ENCODE results near the gene C17orf107. TPM values are rescaled to one million over a fixed set of nuclear protein-coding genes. Genes with fewer than 3 reads are reported as not detected.
A peak's percentile ranks its signal among the peaks of the same experiment; 100 is the strongest.

C17orf107 gene
- total RNA-seq, 1 experiment from 2014 or later, result 1.7 TPM

DNA sequence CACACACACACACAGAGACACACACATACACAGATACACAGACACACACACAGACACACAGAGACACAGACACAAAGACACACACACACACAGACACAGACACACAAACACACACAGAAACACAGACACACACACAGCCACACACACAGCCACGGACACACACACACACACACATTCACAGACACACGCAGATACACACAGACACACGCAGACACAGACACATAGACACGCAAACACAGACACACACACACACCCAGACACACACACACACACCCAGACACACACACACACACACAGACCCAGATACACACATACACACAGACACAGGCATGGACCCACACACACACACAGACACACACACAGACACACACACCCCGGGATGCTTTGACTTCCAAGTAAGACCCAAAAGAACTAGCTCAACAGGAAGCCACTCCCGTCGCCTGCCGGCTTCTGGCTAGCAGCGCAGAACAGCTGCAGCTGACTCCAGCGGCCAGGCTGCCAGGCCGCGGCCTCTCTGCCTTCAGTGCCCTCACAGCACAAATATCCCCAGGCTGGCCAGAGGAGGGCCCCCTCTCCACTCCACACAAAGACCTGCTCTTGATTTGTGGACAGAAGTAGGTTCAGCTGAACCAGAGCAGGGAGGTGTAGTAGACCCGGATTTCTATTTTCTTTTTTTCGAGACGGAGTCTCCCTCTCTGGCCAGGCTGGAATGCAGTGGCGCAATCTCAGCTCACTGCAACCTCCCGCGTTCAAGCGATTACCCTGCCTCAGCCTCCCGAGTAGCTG, 9.6 kb downstream of the C17orf107 start:
- POLR2A ChIA-PET, result interaction anchor here (0.8 to 1.7 kb wide), 5 partner anchors 31 to 119 kb away, joined by 3 to 6 read pairs (median 4); partner anchors contain the start of genes CAMTA2, RNF167 and SPAG7
- TF ChIP-seq RAD21 (IDR thresholded peaks at IDR 0.05; ENCODE audit: low read depth) (peak; percentile 96), CEBPB (IDR thresholded peaks at IDR 0.05; ENCODE audit: low read depth) (no peak), TCF7L2 (IDR thresholded peaks at IDR 0.05; ENCODE audit: borderline replicate concordance, extremely low read depth, insufficient read depth, insufficient read length) (peak; percentile 41), YY1 (IDR thresholded peaks at IDR 0.05; ENCODE audit: extremely low read depth, insufficient replicate concordance, low read depth, low read length) (peak; percentile 54), CBX3 (IDR thresholded peaks at IDR 0.05; ENCODE audit: low read depth) (no peak), CTCF (IDR thresholded peaks at IDR 0.05 in 2 of 3, conservative IDR thresholded peaks at IDR 0.05 in 1 of 3; ENCODE audit: borderline replicate concordance in 1 of 3, insufficient read depth in 1 of 3, low read depth in 2 of 3, low read length in 2 of 3) (peak; percentile 77 to 90 (median 88))

More for the DNA sequence above, 9.6 kb downstream of the C17orf107 start:
- H3K27ac ChIP-seq (ENCODE audit: low read depth, low read length), result no peak overlapping the region; the same call in 1 of the 2 replicates
- peak overlapping the region; percentile 46 for H3K4me2 ChIP-seq (ENCODE audit: low read length)
- DNase-seq (ENCODE audit: low read depth, low spot score) (peak; percentile 75), ATAC-seq (peak; percentile 98)
- H3K4me3 ChIP-seq (replicated peaks in 1 of 2; ENCODE audit: low read depth in 1 of 2, low read length in 2 of 2), result no peak overlapping the region
- no peak overlapping the region for H3K9ac ChIP-seq (ENCODE audit: low read length)
- no peaks in the 10 kb centered on the region for H3K27me3 ChIP-seq (ENCODE audit: insufficient read depth, low read length)
- no peaks in the 10 kb centered on the region for H3K9me3 ChIP-seq (ENCODE audit: control insufficient read depth in 1 of 2, insufficient read depth in 1 of 2, low read depth in 1 of 2, low read length in 2 of 2)
- no TSS peak for BruUV-seq (replicated peaks)
- H3K36me3 ChIP-seq (ENCODE audit: control insufficient read depth in 1 of 2, insufficient read depth in 2 of 2, low read length in 2 of 2), result no peaks in the 10 kb centered on the region
- ChIA-PET CTCF (interaction anchor here (0.6 to 3.0 kb wide), 12 partner anchors 8 to 177 kb away, joined by 3 to 15 read pairs (median 4); partner anchors contain the start of genes MED11, RNF167, SLC25A11 and SPAG7), RAD21 (ENCODE audit: low non-redundant PET in 1 of 2, low total read pairs in 2 of 2, uncharacterized antibody in 2 of 2, unreplicated experiment in 2 of 2) (interaction anchor here (1.2 to 1.8 kb wide), 4 partner anchors 31 to 155 kb away, joined by 3 to 9 read pairs (median 8); partner anchors contain the start of genes RNF167 (in 1 of the 2), SLC25A11 (in 1 of the 2) and SPAG7 (in 1 of the 2))
- no peak overlapping the region for H2AFZ ChIP-seq (ENCODE audit: low read depth, low read length, poor library complexity, severe bottlenecking)
- H3K79me2 ChIP-seq (ENCODE audit: insufficient read depth, low read length), result no peaks in the 10 kb centered on the region
- peaks cover 5 to 18% of the 10 kb centered on the region in 2 experiments for H3K4me1 ChIP-seq (ENCODE audit: control insufficient read depth in 1 of 2, insufficient read depth in 2 of 2, low read length in 2 of 2)
- H4K20me1 ChIP-seq (ENCODE audit: insufficient read depth), result no peaks in the 10 kb centered on the region
- intact Hi-C loops (cut with micrococcal nuclease), result loop anchor here (1.0 to 2.0 kb wide), 3 partner anchors 58 to 153 kb away; partner anchors contain the start of genes CAMTA2 and SPAG7
- H3K9me2 ChIP-seq (ENCODE audit: insufficient read depth), result no peaks in the 10 kb centered on the region
